ENCODE measurements around the gene SAXO1.

GRCh38 chr9:18969128-18969527 is 63.9 kb downstream of the SAXO1 start:
- TF ChIP-seq CTCF (conservative IDR thresholded peaks at IDR 0.05 in 1 of 2, IDR thresholded peaks at IDR 0.05 in 1 of 2; ENCODE audit: extremely low read depth in 1 of 2, insufficient read depth in 1 of 2, low read depth in 1 of 2, low read length in 2 of 2) = no peak
- no peak for TF ChIP-seq EZH2 (IDR thresholded peaks at IDR 0.05; ENCODE audit: borderline replicate concordance, low read length)
